ENCODE data around the gene KRT36. TPM values are rescaled to one million over a fixed set of nuclear protein-coding genes. Genes with fewer than 3 reads are reported as not detected.

Gene KRT36
- polyA plus RNA-seq, 1 experiment, result not detected

DNA sequence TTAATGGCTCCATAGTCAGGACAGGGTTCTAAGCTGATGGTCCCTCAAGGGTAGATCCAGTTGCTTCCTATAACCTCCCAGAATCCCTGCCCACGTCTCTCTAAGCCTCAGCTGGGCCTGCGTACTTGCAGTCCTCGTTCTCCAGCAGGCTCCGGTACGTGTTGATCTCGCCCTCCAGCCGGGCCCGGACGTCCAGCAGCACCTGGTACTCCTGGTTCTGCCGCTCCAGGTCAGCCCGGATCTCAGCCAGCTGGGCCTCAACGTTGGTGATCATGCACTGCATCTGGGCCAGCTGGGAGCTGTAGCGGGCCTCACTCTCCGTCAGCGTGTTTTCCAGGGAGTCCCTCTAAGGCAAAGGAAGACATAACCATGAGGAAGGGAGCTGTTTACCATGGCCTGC lies 27.0 kb downstream of the KRT36 start:
- ChIA-PET CTCF (interaction anchor here (1.1 to 2.8 kb wide), 2 partner anchors 86 kb away, joined by 4 to 8 read pairs; no protein-coding TSS in a partner anchor), POLR2A (no interaction called here)
- DNase-seq (ENCODE audit: low read depth, low spot score), result no peak
- Histone ChIP-seq H3K4me3 (ENCODE audit: low read depth, low read length) (no peak overlapping the region), H3K9me3 (ENCODE audit: control insufficient read depth, insufficient read depth, low read length) (peaks cover 10% of the 10 kb centered on the region), H3K27me3 (ENCODE audit: control insufficient read depth, insufficient read depth, low read length) (peaks cover 17% of the 10 kb centered on the region), H3K27ac (ENCODE audit: low read depth, low read length) (no peak overlapping the region)
- TF ChIP-seq, protein P1, sequence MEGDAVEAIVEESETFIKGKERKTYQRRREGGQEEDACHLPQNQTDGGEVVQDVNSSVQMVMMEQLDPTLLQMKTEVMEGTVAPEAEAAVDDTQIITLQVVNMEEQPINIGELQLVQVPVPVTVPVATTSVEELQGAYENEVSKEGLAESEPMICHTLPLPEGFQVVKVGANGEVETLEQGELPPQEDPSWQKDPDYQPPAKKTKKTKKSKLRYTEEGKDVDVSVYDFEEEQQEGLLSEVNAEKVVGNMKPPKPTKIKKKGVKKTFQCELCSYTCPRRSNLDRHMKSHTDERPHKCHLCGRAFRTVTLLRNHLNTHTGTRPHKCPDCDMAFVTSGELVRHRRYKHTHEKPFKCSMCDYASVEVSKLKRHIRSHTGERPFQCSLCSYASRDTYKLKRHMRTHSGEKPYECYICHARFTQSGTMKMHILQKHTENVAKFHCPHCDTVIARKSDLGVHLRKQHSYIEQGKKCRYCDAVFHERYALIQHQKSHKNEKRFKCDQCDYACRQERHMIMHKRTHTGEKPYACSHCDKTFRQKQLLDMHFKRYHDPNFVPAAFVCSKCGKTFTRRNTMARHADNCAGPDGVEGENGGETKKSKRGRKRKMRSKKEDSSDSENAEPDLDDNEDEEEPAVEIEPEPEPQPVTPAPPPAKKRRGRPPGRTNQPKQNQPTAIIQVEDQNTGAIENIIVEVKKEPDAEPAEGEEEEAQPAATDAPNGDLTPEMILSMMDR (IDR thresholded peaks at IDR 0.05; ENCODE audit: low read depth, low read length), result no peak

DNA sequence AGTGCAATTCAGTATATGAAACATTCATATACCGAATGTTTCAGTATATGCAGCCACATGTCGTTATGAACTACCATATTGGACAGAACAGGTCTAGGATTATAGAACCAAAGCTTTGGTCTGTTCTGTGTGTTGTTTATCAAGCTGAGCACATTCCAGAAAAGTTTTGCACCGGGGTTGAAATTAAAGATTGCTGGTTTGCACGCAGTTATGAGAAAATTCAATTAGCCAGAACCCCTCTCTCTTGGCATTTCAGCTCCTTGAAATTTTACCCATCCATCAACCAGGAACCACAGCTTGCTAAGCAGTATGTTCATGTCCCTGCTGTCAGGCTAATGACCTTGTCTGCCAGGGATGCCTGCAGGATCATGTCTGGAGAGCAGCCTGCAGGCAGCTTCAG lies 32.0 kb downstream of the KRT36 start:
- H3K27ac ChIP-seq (ENCODE audit: low read depth, low read length), result no peak overlapping the region
- ChIA-PET CTCF (no interaction called here), POLR2A (no interaction called here)
- no peak overlapping the region for H3K4me3 ChIP-seq (ENCODE audit: low read depth, low read length)
- peaks cover 19% of the 10 kb centered on the region for H3K27me3 ChIP-seq (ENCODE audit: control insufficient read depth, insufficient read depth, low read length)
- no peak for DNase-seq (ENCODE audit: low read depth, low spot score)
- TF ChIP-seq, protein P1 (IDR thresholded peaks at IDR 0.05; ENCODE audit: low read depth, low read length), result no peak
- H3K9me3 ChIP-seq (ENCODE audit: control insufficient read depth, insufficient read depth, low read length), result no peaks in the 10 kb centered on the region; the same call in 1 of the 2 replicates

DNA sequence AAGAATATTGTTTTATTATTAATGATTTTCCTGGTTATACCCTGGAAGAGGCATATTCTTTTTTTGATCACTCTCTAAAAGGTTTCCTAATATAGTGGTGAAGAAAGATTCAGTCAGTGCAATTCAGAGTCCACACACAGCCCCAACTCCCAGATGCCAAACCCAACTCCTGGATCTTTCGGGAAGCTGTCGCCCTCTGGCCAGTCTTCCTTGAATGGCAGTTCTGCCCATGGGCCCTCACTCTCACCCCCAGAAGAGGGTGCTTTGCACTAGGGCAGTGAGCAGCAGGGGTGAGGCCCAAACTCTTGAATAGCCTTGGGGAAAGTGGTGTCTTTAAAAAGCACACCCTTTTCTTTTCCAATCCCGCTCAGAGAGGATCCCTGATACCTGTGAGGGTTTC lies 33.5 kb downstream of the KRT36 start:
- ChIA-PET POLR2A (no interaction called here), CTCF (no interaction called here)
- no peak for DNase-seq (ENCODE audit: low read depth, low spot score)
- Histone ChIP-seq H3K4me3 (ENCODE audit: low read depth, low read length) (no peak overlapping the region), H3K27me3 (ENCODE audit: control insufficient read depth, insufficient read depth, low read length) (peaks cover 18% of the 10 kb centered on the region), H3K27ac (ENCODE audit: low read depth, low read length) (no peak overlapping the region), H3K9me3 (ENCODE audit: control insufficient read depth, insufficient read depth, low read length) (peaks cover 6% of the 10 kb centered on the region; the same call in 1 of the 2 replicates)
- TF ChIP-seq, protein P1 (IDR thresholded peaks at IDR 0.05; ENCODE audit: low read depth, low read length), result no peak

DNA sequence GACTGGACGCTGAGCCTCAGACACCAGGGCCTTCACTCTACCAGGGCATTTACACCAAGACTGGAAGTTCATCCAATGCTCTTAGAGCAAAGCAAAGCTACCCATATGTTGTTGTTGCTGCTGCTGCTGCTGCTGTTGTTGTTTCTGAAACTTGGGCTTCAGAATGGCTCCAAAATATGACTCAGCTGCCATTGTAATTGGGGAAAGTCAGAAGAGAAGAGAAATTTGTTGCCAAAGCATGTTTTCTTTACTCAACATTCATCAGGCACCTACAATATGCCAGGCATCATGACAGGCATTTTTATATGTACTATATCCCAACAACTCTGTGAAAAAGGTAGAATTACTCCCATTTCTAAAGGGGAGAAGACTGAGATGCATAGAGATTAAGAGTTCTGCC lies 34.5 kb downstream of the KRT36 start:
- DNase-seq (ENCODE audit: low read depth, low spot score), result no peak
- Histone ChIP-seq H3K9me3 (ENCODE audit: control insufficient read depth, insufficient read depth, low read length) (peaks cover 6% of the 10 kb centered on the region; the same call in 1 of the 2 replicates), H3K27me3 (ENCODE audit: control insufficient read depth, insufficient read depth, low read length) (peaks cover 17% of the 10 kb centered on the region), H3K4me3 (ENCODE audit: low read depth, low read length) (no peak overlapping the region), H3K27ac (ENCODE audit: low read depth, low read length) (no peak overlapping the region)
- POLR2A ChIA-PET, result no interaction called here
- TF ChIP-seq, protein P1 (IDR thresholded peaks at IDR 0.05; ENCODE audit: low read depth, low read length), result no peak
- CTCF ChIA-PET, result no interaction called here

DNA sequence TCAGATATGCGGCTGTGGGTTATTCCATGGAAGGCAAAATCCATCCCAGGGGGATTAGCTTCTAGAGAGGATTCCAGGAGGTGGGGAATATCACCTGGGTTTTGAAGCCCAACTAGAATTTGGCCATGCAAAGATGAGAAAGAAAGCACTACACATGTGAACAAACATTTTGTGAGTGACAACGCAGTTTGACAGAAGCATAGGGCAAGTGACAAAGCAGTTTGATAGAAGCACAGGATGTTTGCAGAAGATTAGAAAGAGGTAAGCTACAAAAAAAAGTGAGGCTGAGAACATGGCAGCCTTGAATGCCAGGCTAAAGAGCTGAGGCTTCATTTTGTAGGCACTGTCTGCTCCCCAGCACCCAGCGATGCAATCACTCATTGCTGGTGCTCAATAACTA lies 36.6 kb downstream of the KRT36 start:
- CTCF ChIA-PET, result interaction anchor here (1.1 to 1.2 kb wide), 2 partner anchors 95 to 196 kb away, joined by 3 to 5 read pairs; no protein-coding TSS in a partner anchor
- no peak overlapping the region for H3K27ac ChIP-seq (ENCODE audit: low read depth, low read length)
- TF ChIP-seq, protein P1 (IDR thresholded peaks at IDR 0.05; ENCODE audit: low read depth, low read length), result no peak
- peaks cover 6% of the 10 kb centered on the region; the same call in 1 of the 2 replicates for H3K9me3 ChIP-seq (ENCODE audit: control insufficient read depth, insufficient read depth, low read length)
- POLR2A ChIA-PET, result no interaction called here
- peaks cover 11% of the 10 kb centered on the region for H3K27me3 ChIP-seq (ENCODE audit: control insufficient read depth, insufficient read depth, low read length)
- no peak for DNase-seq (ENCODE audit: low read depth, low spot score)
- no peak overlapping the region for H3K4me3 ChIP-seq (ENCODE audit: low read depth, low read length)
